GM23338 (cell line): ENCODE results near the gene KSR2. TPM values are rescaled to one million over a fixed set of nuclear protein-coding genes. Genes with fewer than 3 reads are reported as not detected.

Source experiments
- ATAC-seq: fragments of 200-7000 bp; cut with Tn5 transposase; 3 replicates; pipeline ENCODE4 v1.9.1; 2020
- DNase-seq: peaks from one replicate; pipeline ENCODE4 v3.0.0-alpha.2; 2015; ENCODE audit warnings: low spot score
- H2AFZ ChIP-seq: fragments of 200-600 bp; sonication (generic); 2 replicates; pipeline ENCODE4 v1.8.0; 2016; ENCODE audit warnings: antibody characterized with exemption, mild to moderate bottlenecking, moderate library complexity
- H3F3A ChIP-seq: fragments of 200-600 bp; sonication (generic); replicated peaks from 2 replicates; pipeline ENCODE4 v1.8.0; 2017; ENCODE audit warnings: antibody characterized with exemption, mixed run types, low read depth
- H3K27ac ChIP-seq: fragments of 200-600 bp; sonication (generic); 2 replicates; pipeline ENCODE4 v1.6.1; 2016; ENCODE audit warnings: low read depth
- H3K27me3 ChIP-seq: fragments of 200-600 bp; sonication (generic); 2 replicates; pipeline ENCODE4 v1.8.0; 2016; ENCODE audit warnings: mild to moderate bottlenecking, mixed run types, moderate library complexity; ENCODE audit not compliant: insufficient read depth
- H3K36me3 ChIP-seq: fragments of 200-600 bp; sonication (generic); 2 replicates; pipeline ENCODE4 v1.8.0; 2016; ENCODE audit warnings: mild to moderate bottlenecking; ENCODE audit not compliant: insufficient read depth
- H3K4me1 ChIP-seq: fragments of 200-600 bp; sonication (generic); 2 replicates; pipeline ENCODE4 v1.8.0; 2016; ENCODE audit warnings: mild to moderate bottlenecking, moderate library complexity; ENCODE audit not compliant: insufficient read depth
- H3K4me2 ChIP-seq: fragments of 200-600 bp; sonication (generic); 2 replicates; pipeline ENCODE4 v1.7.1; 2017; ENCODE audit warnings: mixed run types
- H3K4me3 ChIP-seq: fragments of 200-600 bp; sonication (generic); 2 replicates; pipeline ENCODE4 v1.6.1; 2016; ENCODE audit warnings: mixed run types
- H3K79me2 ChIP-seq: fragments of 200-600 bp; sonication (generic); replicated peaks from 2 replicates; pipeline ENCODE4 v1.8.0; 2017; ENCODE audit warnings: mild to moderate bottlenecking; ENCODE audit not compliant: insufficient read depth
- H3K9me2 ChIP-seq: fragments of 200-600 bp; sonication (generic); 2 replicates; pipeline ENCODE4 v1.8.0; 2017; ENCODE audit not compliant: insufficient read depth
- H4K20me1 ChIP-seq: fragments of 200-600 bp; sonication (generic); replicated peaks from 2 replicates; pipeline ENCODE4 v1.8.0; 2017; ENCODE audit warnings: mild to moderate bottlenecking; ENCODE audit not compliant: insufficient read depth
- H3K27ac Mint-ChIP-seq: 2 replicates; pipeline ENCODE4 v1.8.0; 2020; ENCODE audit warnings: inconsistent platforms, mild to moderate bottlenecking, moderate library complexity, mixed read lengths
- H3K27me3 Mint-ChIP-seq: 3 replicates; pipeline ENCODE4 v1.8.0; 2022; ENCODE audit warnings: low read depth, mild to moderate bottlenecking, moderate library complexity, mixed read lengths, inconsistent platforms; ENCODE audit not compliant: insufficient read depth, poor library complexity
- H3K36me3 Mint-ChIP-seq: 3 replicates; pipeline ENCODE4 v1.8.0; 2021; ENCODE audit warnings: low read depth, mild to moderate bottlenecking, inconsistent platforms, moderate library complexity, mixed read lengths
- H3K4me1 Mint-ChIP-seq: 3 replicates; pipeline ENCODE4 v1.8.0; 2020; ENCODE audit warnings: mild to moderate bottlenecking, inconsistent platforms, mixed read lengths
- H3K4me3 Mint-ChIP-seq: 3 replicates; pipeline ENCODE4 v1.8.0; 2021; ENCODE audit warnings: moderate library complexity, mild to moderate bottlenecking, inconsistent platforms, mixed read lengths
- H3K9me3 Mint-ChIP-seq: 3 replicates; pipeline ENCODE4 v1.8.0; 2020; ENCODE audit warnings: moderate library complexity, mild to moderate bottlenecking, inconsistent platforms, mixed read lengths
- CREB1 ChIP-seq: fragments of 250-450 bp; sonication (Bioruptor Pico); IDR thresholded peaks from 2 replicates; pipeline ENCODE4 v1.5.0; 2020; ENCODE audit warnings: low read depth, mild to moderate bottlenecking, moderate library complexity
- ETS1 ChIP-seq: IDR thresholded peaks from 2 replicates; pipeline ENCODE4 v1.6.1; 2016; ENCODE audit warnings: antibody characterized with exemption
- EZH2phosphoT487 ChIP-seq: fragments of 200-600 bp; sonication (generic); IDR thresholded peaks from one replicate; pipeline ENCODE4 v1.8.1; 2018; ENCODE audit warnings: antibody characterized with exemption; ENCODE audit not compliant: unreplicated experiment
- NANOG ChIP-seq: IDR thresholded peaks from 2 replicates; pipeline ENCODE4 v1.6.1; 2016; ENCODE audit warnings: antibody characterized with exemption, borderline replicate concordance
- ZNF114 ChIP-seq: fragments of 250-450 bp; sonication (Bioruptor Pico); IDR thresholded peaks from 2 replicates; pipeline ENCODE4 v1.5.0; 2020; ENCODE audit warnings: mild to moderate bottlenecking, moderate library complexity
- ZNF331 ChIP-seq: fragments of 250-450 bp; sonication (Bioruptor Pico); IDR thresholded peaks from 2 replicates; pipeline ENCODE4 v1.5.0; 2020; ENCODE audit warnings: low read depth, mild to moderate bottlenecking, moderate library complexity
- ZNF462 ChIP-seq: fragments of 250-450 bp; sonication (Bioruptor Pico); IDR thresholded peaks from 2 replicates; pipeline ENCODE4 v1.5.0; 2020; ENCODE audit warnings: mild to moderate bottlenecking, moderate library complexity
- polyA plus RNA-seq: library from polyadenylated mRNA; unstranded; fragments of >200 nt; fragmentation: Nextera tagmentation; extraction: Ambion mirVana; gene quantifications from 2 replicates; pipeline ENCODE4 v1.2.1, GENCODE V29; 2016
- total RNA-seq: library from RNA; depleted of rRNA; stranded (reverse); fragments of >200 nt; shearing (Covaris generic); gene quantifications from 2 replicates; pipeline ENCODE4 v1.2.3, GENCODE V29; 2014

The KSR2 gene
- total and polyA plus RNA-seq, 2 experiments from 2014 or later, result 1.1 to 2.7 TPM

GRCh38 chr12:117674763-117675162 lies 294.0 kb downstream of the KSR2 start:
- Histone ChIP-seq H3K36me3 (no peaks in the 10 kb centered on the region), H4K20me1 (no peaks in the 10 kb centered on the region), H3K79me2 (no peaks in the 10 kb centered on the region), H3K9me2 (no peaks in the 10 kb centered on the region), H2AFZ (no peak overlapping the region), H3F3A (no peaks in the 10 kb centered on the region), H3K4me3 (no peak overlapping the region), H3K27me3 (no peaks in the 10 kb centered on the region), H3K4me2 (no peak overlapping the region), H3K27ac (no peak overlapping the region), H3K4me1 (no peaks in the 10 kb centered on the region; the same call in 1 of the 2 replicates)
- Mint-ChIP-seq H3K36me3 (no peaks in the 10 kb centered on the region), H3K9me3 (peaks cover 4% of the 10 kb centered on the region; the same call in 2 of the 3 replicates), H3K27me3 (no peaks in the 10 kb centered on the region), H3K4me1 (peaks cover 6% of the 10 kb centered on the region), H3K4me3 (no peak overlapping the region), H3K27ac (no peak overlapping the region)
- ATAC-seq, result no peak
- no peak for DNase-seq
- TF ChIP-seq EZH2phosphoT487 (no peak), ZNF462 (CRISPR knock-in tag) (no peak), ZNF114 (CRISPR knock-in tag) (no peak), ZNF331 (CRISPR knock-in tag) (no peak), NANOG (no peak), CREB1 (CRISPR knock-in tag) (no peak), ETS1 (no peak)
